ENCODE measurements around the gene MVD.

Gene MVD

DNA sequence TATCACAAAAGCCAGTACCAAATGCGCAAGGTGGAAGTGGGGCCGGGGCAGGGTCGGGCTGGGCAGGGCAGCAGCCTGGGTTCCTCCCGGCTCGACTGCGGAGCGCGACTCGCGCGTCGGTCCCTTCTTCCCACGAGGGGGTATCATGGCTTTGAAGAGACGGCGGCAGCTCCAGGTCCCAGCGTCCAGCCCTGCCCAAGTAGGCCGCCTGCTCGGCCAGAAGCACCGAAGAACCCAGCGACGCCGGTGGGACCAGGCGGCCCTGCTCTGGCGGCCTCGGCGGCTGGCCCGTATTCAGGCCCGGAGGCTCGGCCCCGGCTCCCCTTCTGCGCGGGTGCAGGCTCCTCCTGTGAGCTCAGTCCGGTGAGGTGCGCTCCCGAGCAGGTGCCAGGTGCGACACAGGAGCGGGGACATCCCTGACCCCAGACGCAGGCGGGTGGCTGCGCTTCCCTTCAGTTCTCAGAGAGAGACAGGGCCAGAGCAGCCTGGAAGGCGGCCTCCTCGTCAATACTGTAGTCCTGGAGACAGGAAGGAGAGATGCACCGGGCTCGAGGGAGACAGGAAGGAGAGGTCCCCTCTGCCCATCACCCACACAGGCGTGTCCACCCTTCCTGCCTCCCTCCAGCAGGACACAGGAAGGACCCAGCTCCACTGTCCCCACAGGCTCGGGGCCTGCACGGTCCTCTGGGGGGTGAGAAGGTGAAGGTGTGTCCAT is 34.4 kb upstream of the MVD start:
- no peak for DNase-seq (ENCODE audit: low read depth in 2 of 2)

DNA sequence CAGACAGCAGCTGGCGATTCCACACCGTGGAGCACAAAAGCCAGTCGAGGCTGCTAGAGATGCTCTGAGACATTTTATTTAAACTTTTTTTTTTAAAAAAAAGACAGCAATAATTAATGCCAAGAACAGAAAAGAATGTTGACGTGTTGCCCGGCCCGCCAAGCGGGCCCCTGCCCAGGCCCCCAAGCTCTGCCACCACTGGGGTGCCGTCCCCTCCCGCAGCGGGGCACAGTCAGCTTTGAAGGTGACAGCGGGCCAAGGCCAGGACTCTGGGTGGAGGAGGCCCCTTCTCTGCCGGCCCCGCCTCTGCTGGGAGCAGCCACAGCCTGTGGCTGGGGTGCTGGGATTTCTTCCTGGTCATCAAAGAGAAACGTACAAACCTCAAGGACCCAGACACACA is 33.5 kb upstream of the MVD start:
- no peak for DNase-seq (ENCODE audit: low read depth in 2 of 2)

DNA sequence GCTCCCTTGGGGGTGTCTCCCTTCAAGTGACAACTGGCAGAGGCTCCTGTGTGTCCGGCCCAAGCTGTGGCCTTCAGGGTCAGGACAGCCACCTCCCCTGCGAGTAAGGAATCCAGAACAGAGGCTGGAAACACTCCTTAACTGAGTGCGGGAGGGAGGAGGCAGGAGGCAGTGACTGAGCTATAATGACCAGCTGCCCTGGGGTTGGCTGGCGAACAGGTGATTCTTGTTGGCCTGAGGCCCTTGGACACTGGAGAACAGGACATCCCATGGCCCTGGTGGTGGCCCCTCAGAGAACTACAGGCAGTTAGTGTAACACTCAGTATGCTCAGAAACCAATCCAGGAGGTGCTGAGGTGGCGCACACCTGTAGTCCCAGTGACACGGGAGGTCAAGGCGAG is 32.9 kb upstream of the MVD start:
- DNase-seq (ENCODE audit: low read depth in 2 of 2) = no peak

DNA sequence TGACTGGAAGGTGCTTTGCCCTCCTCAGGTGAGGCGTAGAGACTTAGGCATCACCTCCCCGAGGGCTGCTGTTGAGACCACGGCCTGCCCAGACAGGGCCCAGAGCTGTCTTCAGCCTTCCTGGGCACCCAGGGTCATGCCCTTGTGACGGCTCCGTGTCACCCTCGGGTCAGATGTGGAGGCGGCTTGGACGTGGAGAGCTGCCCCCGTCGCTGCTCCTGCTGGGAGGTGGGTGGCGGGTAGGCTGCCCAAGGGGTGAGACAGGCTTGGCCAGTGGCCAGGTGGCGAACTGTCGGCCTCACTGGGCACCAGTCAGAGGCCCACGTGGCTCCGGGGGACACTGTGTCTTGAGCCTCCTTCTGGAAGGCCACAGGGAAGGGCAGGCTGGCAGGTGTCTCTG is 32.3 kb upstream of the MVD start:
- DNase-seq (ENCODE audit: low read depth in 2 of 2) = no peak

DNA sequence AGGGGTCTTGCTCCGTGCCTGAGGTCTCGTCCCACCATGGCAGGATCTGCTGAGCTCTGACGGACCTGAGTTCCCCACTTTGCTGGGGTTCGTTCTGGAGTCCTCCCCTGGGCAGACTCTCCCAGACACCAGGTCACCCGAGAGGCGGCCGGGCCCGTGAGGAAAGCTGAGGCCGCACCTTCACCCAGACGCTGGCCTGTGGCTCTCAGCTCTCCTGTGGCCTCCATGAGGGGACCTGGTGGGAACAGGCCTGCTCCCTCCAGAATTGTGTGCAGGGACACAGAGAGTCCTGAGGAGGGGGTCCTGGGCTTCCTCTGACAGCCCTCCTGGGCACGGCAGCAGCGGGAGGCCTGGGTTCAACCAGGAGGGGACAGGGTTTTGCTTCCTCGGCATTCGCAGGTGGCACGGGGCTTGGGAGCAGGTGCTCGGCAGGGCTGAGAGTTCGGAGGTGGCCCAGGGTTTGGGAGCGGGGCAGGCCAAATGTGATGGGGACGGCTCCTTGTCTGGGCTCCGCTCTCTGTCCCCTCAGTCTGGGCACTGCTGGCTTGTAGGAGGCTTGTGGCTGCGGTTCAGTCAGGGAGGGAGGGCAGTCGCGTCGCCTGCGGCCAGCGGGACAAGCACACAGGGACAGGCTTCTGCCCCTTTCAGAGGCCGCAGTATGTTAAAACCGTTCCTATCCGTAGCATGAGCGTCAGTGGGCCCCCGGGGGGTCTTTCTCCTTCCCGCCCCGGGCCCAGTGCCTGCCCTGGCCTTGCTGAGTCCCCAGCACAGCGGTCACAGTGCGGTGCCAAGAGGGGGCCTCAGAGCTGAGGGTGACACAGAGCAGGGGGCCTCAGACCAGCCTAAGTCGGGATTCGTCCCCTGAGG is 31.6 kb upstream of the MVD start:
- no peak for DNase-seq (ENCODE audit: low read depth in 2 of 2)

DNA sequence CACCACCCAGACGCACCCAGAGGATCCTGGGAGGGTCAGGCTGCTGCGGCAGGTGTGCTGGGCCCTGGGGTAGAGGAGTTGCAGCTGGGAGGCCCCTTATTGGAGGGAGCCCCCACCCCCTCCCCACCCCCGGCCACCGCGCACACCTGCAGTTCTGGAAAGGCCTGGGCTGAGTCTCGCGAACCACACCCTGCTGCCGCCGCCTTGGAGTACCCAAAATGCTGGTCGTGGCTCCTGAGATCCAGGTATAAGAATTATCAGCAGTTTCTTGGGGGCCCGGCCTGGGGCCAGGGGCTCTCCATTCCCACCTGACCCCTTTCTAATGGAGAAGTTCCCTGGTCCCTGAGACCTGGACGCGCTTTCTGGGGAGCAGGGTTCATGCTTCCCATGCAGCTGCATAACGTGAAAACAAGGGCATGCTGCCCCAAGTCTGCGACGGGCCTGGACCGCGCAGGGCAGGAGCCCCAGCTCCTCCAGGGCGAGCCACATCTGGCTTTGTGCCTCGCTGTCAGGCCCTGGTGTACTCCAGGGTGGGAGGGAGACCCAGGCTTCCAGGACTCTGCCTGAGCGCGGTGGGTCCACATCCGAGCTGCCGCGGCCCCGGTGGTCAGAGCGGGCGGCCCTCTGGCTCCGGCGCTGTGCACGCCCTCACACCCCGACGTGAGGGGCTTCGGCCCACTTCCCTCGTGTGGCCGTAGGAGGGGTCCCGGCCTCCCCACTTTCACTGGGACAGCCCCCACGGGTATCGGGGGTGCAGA is 30.7 kb upstream of the MVD start:
- DNase-seq (ENCODE audit: low read depth in 2 of 2) = no peak

DNA sequence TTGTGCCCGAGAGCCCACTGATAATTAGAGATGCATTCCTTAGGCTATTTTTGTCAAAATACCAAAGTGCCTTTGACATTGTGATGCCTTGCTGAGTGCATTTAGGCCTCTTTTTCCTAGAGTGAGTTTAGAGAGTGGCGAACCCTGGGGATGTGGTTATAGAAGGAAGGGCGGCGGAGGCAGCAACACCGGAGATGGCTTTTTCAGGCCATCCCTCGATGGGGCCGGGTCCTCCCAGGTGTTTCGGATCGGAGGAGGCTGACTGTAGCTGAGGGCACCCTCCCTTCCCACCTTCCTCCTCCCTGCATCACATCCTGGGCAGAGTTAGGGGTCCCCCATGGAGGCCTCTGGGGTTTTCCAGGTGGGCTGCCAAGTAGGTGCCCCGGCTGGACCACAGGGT is 30.0 kb upstream of the MVD start:
- DNase-seq (ENCODE audit: low read depth in 2 of 2) = no peak

DNA sequence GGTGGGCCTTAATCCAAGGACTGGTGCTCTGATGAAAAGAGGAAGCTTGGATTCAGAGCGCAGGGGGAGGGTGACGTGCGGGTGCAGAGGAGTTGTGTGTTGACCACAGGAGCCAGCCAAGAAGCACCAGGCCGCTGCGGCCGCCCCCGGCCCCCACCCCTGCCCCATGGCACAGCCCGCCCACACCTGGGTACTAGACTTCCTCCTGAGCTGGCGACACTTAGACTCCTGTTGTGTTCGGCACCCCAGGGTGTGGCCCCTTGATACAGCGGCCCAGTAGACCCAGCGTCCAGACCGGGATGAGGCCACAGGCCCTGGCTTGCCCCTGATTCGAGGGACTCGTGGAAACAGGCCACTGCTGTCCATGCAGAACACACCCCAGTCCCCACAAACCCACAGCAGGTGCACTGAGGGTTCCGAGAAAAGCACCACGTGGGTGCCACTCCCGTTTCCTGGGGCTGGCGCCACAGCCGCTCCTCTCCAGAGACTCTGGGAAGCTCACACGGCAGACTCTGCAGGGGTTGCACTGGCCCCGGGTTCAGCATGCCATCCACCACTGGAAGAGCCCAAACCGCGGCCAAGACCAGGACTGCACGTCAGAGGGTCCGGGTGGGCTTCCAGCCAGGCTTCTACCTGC is 29.2 kb upstream of the MVD start:
- no peak for DNase-seq (ENCODE audit: low read depth in 2 of 2)

DNA sequence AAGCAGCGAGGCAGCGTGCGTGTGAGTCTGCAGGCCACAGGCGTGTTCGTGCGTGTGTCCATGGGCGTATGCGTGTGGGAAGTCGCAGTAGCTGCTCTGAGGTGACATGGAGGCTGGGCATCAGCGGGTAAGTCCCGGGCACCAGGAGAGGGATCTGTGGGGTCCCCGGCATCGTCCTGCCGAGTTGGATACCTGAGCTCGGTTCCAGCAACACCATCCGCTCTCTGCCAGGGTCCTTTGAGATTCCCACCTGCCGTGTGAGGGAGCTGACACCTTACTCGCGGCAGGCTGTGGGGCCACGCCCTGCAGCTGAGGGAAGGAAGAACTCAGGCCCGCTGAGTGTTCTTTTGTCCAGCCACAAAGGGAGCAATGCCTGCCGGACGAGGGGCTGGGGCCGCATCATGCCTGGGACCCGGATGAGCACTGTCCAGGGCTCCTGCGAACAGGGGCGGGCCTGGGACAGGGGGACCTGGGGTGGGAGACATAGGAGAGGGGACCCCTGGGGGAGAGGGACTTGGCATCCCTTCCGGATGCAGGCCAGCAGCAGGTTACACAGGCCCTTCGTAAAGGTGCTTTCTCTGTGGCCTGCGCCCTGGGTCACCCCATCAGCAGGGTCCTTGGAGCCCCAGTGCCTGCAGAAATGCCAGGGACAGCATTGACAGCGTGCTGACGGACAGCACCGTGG is 28.4 kb upstream of the MVD start:
- DNase-seq (ENCODE audit: low read depth in 2 of 2) = no peak

DNA sequence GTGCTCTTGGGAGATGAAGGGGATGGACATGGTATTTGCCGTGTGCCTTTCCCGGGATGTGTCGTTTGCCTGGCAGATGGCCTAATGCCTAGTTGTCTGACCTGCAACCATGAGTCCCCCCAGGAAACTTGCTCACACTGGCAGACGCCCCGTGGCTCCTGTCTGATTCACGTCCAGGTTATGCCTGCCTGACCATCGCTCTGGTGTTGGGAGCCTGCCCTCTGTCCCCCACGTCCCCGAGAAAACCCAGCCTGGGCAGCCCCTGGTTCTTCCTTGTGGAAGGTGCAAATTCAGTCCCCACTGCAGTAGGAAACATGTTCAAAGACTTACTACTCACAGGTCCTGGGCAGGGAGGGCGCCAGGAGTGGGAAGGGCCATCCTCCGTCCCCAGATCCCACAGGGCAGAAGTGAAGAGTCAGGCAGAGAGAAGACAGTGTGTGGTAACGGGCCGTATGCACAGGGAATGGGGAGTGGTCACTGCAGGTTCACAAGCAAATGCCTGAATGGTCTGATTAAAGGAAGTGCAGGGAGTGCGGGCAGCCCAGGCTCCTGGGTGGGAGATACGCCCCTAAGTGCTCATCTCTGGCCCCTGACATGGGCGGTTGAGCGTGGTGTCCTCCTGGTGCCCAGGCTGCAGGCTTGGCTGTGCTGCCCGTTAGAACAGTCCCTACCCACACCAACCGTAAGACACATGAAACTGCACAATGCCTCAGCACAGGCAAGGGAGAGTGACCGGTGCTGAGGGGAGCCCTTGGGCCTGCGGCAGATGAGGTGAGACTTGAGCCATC is 27.6 kb upstream of the MVD start:
- no peak for DNase-seq (ENCODE audit: low read depth in 2 of 2)

DNA sequence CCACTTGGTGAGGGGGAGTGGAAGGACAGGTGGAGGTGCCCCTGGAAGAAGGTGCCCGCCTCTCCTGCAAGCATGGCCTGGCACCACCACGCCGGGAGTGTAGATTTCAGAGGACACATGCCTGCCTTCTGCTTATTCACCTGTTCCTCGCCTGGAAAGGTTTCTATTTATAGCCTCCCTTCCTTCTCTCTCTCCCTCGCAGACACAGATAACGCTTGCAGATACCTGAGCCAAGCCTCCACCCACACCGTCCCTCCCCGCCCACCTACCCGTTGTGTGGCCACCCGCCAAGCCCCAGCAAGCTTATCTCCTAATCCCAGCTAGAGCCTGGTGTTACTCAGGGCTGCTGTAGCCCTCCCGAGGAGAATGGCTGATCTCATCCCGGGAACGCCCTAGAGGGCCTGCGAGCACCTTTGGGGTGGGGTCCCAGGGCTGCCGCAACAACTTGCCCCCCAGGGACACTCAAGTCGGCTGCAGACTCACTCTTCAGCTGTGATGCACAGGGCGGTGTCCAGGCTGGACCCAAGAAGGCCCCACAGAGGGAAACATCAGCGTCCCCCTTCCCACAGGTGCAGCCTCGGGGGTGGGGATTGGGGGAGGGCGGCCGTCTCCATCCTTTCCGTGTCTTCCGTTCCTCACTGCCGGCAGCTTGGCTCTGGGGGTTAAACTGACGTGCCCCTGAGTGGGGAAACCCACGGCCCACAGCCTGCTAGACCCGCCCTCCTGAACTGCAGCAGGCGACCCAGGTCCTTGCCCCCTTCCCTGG is 25.3 kb upstream of the MVD start:
- DNase-seq (ENCODE audit: low read depth in 2 of 2) = no peak

DNA sequence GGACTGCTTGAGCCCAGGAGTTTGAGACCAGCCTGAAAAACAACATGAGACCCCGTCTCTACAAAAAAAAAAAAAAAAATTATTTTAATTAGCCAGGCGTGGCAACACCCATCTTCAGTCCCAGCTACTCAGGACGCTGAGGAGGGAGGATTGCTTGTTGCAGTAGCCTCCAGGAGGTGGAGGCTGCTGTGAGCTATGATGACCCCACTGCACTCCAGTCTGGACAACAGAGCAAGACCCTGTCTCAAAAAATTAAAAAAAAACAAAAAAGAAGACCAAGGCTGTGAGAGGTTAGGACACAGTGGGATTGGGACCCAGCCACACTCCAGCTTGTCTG is 24.8 kb upstream of the MVD start:
- no peak for DNase-seq (ENCODE audit: low read depth in 2 of 2)

DNA sequence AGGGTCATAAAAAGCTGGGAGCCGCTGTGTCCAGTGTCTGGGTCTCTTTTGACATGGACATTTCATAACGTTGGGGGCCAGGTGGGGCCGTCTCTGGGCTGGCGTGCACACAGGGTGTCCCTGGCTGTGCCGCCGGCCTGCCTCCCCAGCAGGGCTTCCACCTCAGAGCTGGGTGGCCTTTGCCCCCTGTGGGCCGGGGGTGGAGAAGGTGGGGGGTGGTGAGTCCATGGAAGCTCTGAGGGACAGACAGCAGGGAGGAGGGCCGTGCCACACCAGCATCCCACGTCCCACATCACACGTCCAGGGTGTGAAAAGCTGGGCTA is 24.3 kb upstream of the MVD start:
- DNase-seq (ENCODE audit: low read depth in 2 of 2) = no peak

DNA sequence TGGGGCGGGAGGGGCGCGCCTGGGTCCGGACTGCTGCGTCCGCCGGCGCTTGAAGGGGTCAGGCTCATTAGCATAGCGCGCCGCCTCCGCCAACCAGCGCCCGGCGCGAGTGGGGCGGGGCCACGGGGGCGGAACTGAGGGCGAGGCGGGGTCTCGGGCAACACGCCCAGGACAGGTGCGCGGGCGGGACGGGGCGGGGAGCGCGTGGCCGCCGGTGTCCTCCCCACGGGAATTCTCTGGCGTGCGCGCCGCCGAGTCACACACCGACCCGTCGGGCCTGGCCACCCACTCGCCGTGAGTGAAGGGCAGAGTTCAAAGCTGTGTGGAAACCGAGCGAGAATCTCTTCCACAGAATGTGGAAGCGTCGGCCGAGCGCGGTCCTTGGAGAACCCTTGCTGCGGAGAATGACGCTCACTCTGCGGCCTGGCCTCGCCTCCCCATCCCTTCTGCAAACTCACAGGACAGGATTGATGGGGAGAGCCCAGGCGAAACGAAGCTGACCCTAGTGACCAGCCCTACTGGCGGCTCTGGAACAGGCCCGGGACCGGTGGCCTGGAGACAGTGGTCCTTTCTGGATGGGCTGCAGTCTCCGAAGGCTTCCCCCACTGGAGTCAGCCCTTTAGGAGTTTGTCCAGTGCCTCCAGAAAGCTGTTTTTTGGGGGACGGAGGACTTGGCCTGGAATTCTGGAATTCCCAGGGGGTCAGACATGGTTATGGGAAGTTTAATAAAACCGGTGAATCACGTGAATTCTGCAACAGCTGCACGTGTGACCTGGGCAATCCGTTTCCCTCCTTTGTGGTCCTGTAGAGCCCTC is 23.8 kb upstream of the MVD start, which contains the start of gene SNAI3:
SNAI3 (minus strand) TSS at position 69 of the 815 bp plus-strand sequence. CDS start 101 bp downstream, outside the sequence.
- peak; percentile 79 to 85 for DNase-seq (ENCODE audit: low read depth in 2 of 2)

DNA sequence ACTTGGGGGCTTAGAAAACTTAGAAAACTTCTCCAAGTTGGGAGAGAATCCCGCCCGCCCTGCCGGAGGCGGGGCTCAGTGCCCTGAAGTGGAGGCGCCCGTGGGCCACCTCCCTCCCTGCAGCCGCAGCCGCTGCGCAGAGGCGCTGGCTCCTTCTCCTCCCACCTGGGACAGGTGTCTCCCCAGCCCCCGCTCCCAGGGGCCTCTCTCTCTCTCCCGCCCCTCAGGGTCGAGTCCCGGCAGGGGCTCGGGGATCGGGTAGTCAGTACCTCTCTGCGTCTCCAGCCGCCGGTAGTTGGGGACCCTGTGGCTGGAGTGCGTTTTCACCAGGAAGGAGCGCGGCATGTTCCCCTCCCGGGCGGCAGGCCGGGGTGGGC is 23.2 kb upstream of the MVD start:
- DNase-seq (ENCODE audit: low read depth in 2 of 2) = no peak

DNA sequence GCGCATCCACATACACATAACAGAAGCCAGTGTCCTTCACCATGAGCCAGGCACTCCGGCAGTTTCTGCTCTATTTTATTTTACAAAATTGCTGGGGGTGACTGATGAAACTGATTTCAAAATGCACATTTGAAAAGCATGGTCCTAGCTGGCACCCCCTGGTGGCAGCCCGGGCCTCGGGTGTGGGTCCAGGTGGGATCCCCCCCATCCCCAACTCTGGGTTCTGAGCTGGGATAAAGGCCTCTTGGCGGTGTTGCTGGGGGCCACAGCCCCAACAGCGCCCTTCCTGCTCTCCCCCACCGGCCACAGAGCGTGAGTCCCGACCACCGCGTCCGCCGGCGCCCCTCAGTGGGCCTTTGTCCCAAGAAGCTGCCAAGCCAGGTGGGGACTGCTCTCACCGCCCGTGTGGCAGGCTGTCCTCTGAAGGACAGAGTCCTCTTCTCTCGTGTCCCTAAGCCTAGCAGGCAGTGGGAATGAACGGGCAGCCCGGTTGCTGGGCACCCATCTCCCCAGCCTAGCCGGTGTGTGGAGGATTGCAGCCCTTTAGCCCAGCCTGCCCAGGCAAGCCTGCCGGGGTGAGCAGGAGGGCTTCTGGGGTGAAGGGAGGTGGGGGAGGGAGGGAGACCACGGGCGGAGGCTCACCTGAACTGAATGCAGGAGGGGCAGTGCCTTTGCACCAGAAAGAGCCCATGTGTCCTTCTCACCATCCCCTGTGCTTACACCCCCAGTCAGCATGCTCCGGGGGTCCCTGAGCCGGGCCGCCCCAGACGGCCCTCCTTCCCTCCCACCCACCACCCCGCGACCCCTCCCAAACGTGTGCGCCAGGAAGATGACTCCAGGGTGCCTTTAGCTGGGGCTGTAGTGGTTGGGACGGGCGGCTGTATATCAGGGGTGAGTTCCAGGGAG is 22.5 kb upstream of the MVD start:
- DNase-seq (ENCODE audit: low read depth in 2 of 2) = peak; percentile 53 to 58

DNA sequence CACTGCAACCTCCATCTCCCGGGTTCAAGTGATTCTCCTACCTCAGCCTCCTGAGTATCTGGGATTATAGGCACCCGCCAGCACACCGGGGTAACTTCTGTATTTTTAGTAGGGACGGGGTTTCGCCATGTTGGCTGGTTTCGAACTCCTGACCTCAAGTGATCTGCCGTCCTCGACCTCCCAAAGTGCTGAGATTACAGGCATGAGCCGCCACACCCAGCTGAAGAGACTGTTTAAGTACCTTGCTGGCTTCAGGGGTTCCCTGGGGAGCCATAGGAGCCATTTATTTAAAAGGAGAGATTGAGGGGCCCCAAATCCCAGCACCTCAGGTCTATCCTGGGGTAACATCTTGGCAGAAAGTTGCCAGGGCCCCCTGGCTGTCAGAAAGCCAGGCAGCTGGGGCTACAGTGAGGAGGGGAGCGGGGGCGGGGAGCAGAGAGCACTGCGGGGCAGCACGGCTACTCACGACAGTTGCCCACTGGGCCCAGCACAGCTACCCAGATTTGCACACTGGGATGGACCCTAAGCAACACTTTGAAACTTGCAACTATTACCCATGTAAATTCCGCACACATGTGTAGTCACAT is 21.8 kb upstream of the MVD start:
- no peak for DNase-seq (ENCODE audit: low read depth in 2 of 2)
